Hepatocyte (in vitro differentiated cells): ENCODE data around the gene TBX18. TPM values are rescaled to one million over a fixed set of nuclear protein-coding genes. Genes with fewer than 3 reads are reported as not detected.

Experiments used
- DNase-seq: peaks from one replicate; pipeline ENCODE4 v3.0.0-alpha.2; 2016; ENCODE audit warnings: low spot score
- H2AFZ ChIP-seq: fragments of 200-600 bp; sonication (generic); 2 replicates; pipeline ENCODE4 v1.6.0; 2016; ENCODE audit warnings: antibody characterized with exemption, mild to moderate bottlenecking
- H3K27ac ChIP-seq: fragments of 200-600 bp; sonication (generic); 2 replicates; pipeline ENCODE4 v1.5.1; 2016; ENCODE audit warnings: mild to moderate bottlenecking
- H3K27me3 ChIP-seq: fragments of 200-600 bp; sonication (generic); 2 replicates; pipeline ENCODE4 v1.6.1; 2016
- H3K36me3 ChIP-seq: fragments of 200-600 bp; sonication (generic); replicated peaks from 2 replicates; pipeline ENCODE4 v1.5.1; 2016; ENCODE audit warnings: low read depth; ENCODE audit not compliant: insufficient read depth
- H3K4me1 ChIP-seq: fragments of 200-600 bp; sonication (generic); 2 replicates; pipeline ENCODE4 v1.5.1; 2016; ENCODE audit warnings: mild to moderate bottlenecking, moderate library complexity; ENCODE audit not compliant: insufficient read depth
- H3K4me2 ChIP-seq: fragments of 200-600 bp; sonication (generic); 2 replicates; pipeline ENCODE4 v1.6.0; 2016
- H3K4me3 ChIP-seq: fragments of 200-600 bp; sonication (generic); 2 replicates; pipeline ENCODE4 v1.5.1; 2016; ENCODE audit warnings: mild to moderate bottlenecking
- H3K79me2 ChIP-seq: fragments of 200-600 bp; sonication (generic); 2 replicates; pipeline ENCODE4 v1.6.0; 2017; ENCODE audit warnings: mild to moderate bottlenecking
- H3K9me2 ChIP-seq: fragments of 200-600 bp; sonication (generic); replicated peaks from 2 replicates; pipeline ENCODE4 v1.6.0; 2017; ENCODE audit warnings: mild to moderate bottlenecking; ENCODE audit not compliant: insufficient read depth
- H3K9me3 ChIP-seq: fragments of 200-600 bp; sonication (generic); 2 replicates; pipeline ENCODE4 v1.5.1; 2016; ENCODE audit warnings: low read depth, mild to moderate bottlenecking
- H4K20me1 ChIP-seq: fragments of 200-600 bp; sonication (generic); 2 replicates; pipeline ENCODE4 v1.6.0; 2016; ENCODE audit warnings: mild to moderate bottlenecking; ENCODE audit not compliant: insufficient read depth, poor library complexity, severe bottlenecking
- EZH2 ChIP-seq: fragments of 200-600 bp; sonication (generic); IDR thresholded peaks from 2 replicates; pipeline ENCODE4 v1.6.1; 2016; ENCODE audit warnings: antibody characterized with exemption, mild to moderate bottlenecking, borderline replicate concordance
- EZH2phosphoT487 ChIP-seq: fragments of 200-600 bp; sonication (generic); IDR thresholded peaks from one replicate; pipeline ENCODE4 v1.6.1; 2018; ENCODE audit warnings: antibody characterized with exemption, mild to moderate bottlenecking, low read depth, moderate library complexity; ENCODE audit not compliant: unreplicated experiment, severe bottlenecking
- WGBS: methylation state at CpG from one replicate; pipeline ENCODE4 v1.1.6; 2016; ENCODE audit warnings: low lambda C conversion rate; ENCODE audit errors: missing lambda C conversion rate; 5-methylcytosine and 5-hydroxymethylcytosine counted together
- polyA plus RNA-seq: library from polyadenylated mRNA; unstranded; fragments of >200 nt; fragmentation: Nextera tagmentation; extraction: Ambion mirVana; gene quantifications from 2 replicates; pipeline ENCODE4 v1.2.1, GENCODE V29; 2016
- total RNA-seq: library from RNA; depleted of rRNA; stranded (reverse); fragments of >200 nt; gene quantifications from 2 replicates; pipeline ENCODE4 v1.2.3, GENCODE V29; 2014
- TF ChIP-seq, protein P1 (sequence below): fragments of 200-600 bp; sonication (generic); IDR thresholded peaks from 2 replicates; pipeline ENCODE4 v1.5.1; 2016; ENCODE audit warnings: antibody characterized with exemption, mild to moderate bottlenecking; ENCODE audit not compliant: poor library complexity

The TBX18 gene
- total and polyA plus RNA-seq, 2 experiments from 2014 or later = 0.37 to 1.3 TPM

DNA sequence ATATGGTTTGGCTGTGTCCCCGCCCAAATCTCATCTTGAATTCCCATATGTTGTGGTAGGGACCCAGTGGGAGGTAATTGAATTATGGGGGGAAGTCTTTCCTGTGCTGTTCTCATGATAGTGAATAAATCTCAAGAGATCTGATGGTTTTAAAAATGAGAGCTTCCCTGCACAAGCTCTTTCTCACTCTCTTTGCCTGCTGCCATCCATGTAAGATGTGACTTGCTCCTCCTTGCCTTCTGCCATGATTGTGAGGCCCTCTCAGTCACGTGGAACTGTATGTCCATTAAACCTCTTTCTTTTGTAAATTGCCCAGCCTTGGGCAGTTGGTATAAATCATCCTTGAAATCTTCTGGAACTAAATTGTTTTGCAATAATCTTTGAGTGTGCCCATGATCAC, 31.9 kb upstream of the TBX18 start:
- DNase-seq = no peak
- H3K27me3 ChIP-seq = no peaks in the 10 kb centered on the region
- no peak overlapping the region for H3K4me2 ChIP-seq
- H2AFZ ChIP-seq = no peak overlapping the region
- H3K79me2 ChIP-seq = no peaks in the 10 kb centered on the region
- no peaks in the 10 kb centered on the region for H3K36me3 ChIP-seq
- no peak for TF ChIP-seq EZH2phosphoT487
- TF ChIP-seq EZH2 = no peak
- TF ChIP-seq, protein P1, sequence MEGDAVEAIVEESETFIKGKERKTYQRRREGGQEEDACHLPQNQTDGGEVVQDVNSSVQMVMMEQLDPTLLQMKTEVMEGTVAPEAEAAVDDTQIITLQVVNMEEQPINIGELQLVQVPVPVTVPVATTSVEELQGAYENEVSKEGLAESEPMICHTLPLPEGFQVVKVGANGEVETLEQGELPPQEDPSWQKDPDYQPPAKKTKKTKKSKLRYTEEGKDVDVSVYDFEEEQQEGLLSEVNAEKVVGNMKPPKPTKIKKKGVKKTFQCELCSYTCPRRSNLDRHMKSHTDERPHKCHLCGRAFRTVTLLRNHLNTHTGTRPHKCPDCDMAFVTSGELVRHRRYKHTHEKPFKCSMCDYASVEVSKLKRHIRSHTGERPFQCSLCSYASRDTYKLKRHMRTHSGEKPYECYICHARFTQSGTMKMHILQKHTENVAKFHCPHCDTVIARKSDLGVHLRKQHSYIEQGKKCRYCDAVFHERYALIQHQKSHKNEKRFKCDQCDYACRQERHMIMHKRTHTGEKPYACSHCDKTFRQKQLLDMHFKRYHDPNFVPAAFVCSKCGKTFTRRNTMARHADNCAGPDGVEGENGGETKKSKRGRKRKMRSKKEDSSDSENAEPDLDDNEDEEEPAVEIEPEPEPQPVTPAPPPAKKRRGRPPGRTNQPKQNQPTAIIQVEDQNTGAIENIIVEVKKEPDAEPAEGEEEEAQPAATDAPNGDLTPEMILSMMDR = no peak
- H3K9me2 ChIP-seq = no peaks in the 10 kb centered on the region
- H3K4me1 ChIP-seq = no peaks in the 10 kb centered on the region
- no peaks in the 10 kb centered on the region for H4K20me1 ChIP-seq
- WGBS = 48% methylated on average over 2 of the region's 2 CpGs
- H3K27ac ChIP-seq = no peak overlapping the region
- no peaks in the 10 kb centered on the region for H3K9me3 ChIP-seq
- H3K4me3 ChIP-seq = no peak overlapping the region

DNA sequence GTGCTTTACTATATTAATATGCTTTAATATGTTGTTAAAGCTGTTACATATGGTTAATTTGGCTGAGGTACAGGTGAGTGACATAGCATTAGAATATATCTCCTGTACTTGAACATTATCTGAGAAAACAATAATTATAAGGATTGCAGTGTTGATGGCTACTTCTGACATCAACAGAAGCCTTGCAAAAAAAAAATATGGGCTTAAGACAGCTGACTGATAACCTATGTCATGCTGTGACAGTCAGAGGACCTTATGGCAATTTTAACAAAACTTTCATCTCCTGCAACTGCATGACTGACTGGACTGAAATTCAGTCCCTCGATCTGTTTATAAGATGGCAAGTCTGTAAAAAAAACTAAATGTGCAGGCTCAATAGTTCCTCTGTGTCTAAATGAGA, 27.5 kb upstream of the TBX18 start:
- Histone ChIP-seq H3K27me3 (peaks cover 4% of the 10 kb centered on the region), H3K36me3 (no peaks in the 10 kb centered on the region), H3K4me1 (no peaks in the 10 kb centered on the region), H3K27ac (no peak overlapping the region), H3K4me2 (no peak overlapping the region), H4K20me1 (no peaks in the 10 kb centered on the region), H3K9me3 (no peaks in the 10 kb centered on the region), H3K79me2 (no peaks in the 10 kb centered on the region), H3K4me3 (no peak overlapping the region), H3K9me2 (no peaks in the 10 kb centered on the region), H2AFZ (no peak overlapping the region)
- WGBS = 69% methylated on average over 1 of the region's 1 CpG
- no peak for DNase-seq
- TF ChIP-seq EZH2phosphoT487 (no peak), EZH2 (no peak)
- TF ChIP-seq, protein P1 = no peak

GRCh38 chr6:84791233-84791632, 26.8 kb upstream of the TBX18 start:
- Histone ChIP-seq H2AFZ (no peak overlapping the region), H3K4me2 (no peak overlapping the region), H3K4me1 (no peaks in the 10 kb centered on the region), H4K20me1 (no peaks in the 10 kb centered on the region), H3K79me2 (no peaks in the 10 kb centered on the region), H3K9me2 (no peaks in the 10 kb centered on the region), H3K27me3 (peaks cover 4% of the 10 kb centered on the region), H3K36me3 (no peaks in the 10 kb centered on the region), H3K9me3 (no peaks in the 10 kb centered on the region), H3K27ac (no peak overlapping the region), H3K4me3 (no peak overlapping the region)
- WGBS = 77% methylated on average over 2 of the region's 2 CpGs
- TF ChIP-seq, protein P1 = no peak
- TF ChIP-seq EZH2 (no peak), EZH2phosphoT487 (no peak)
- DNase-seq = no peak

- H3K9me2 ChIP-seq = no peaks in the 10 kb centered on the region
- no peaks in the 10 kb centered on the region for H3K4me1 ChIP-seq
- H3K9me3 ChIP-seq = no peaks in the 10 kb centered on the region
- H4K20me1 ChIP-seq = no peaks in the 10 kb centered on the region
- no peak overlapping the region for H3K4me2 ChIP-seq
- no peak for DNase-seq
- no peak overlapping the region for H3K27ac ChIP-seq
- no peak overlapping the region for H2AFZ ChIP-seq
- no peaks in the 10 kb centered on the region for H3K36me3 ChIP-seq
- TF ChIP-seq EZH2phosphoT487 (no peak), EZH2 (no peak)
- TF ChIP-seq, protein P1 = no peak
- H3K27me3 ChIP-seq = peaks cover 23% of the 10 kb centered on the region
- no peak overlapping the region for H3K4me3 ChIP-seq
- H3K79me2 ChIP-seq = no peaks in the 10 kb centered on the region
Measured at GRCh38 chr6:84789170-84789569, 24.8 kb upstream of the TBX18 start.
